Left lung (tissue), 10 donors: Measurements from ENCODE around the gene HOXC10. TPM values are rescaled to one million over a fixed set of nuclear protein-coding genes. Genes with fewer than 3 reads are reported as not detected.

Experiments
- ATAC-seq: fragments of 200-7000 bp; cut with Tn5 transposase; one replicate; pipeline ENCODE4 v1.9.1; 2020; ENCODE audit warnings: moderate library complexity
- DNase-seq, 4 donors: peaks; one replicate each; pipeline ENCODE4 v3.0.0-alpha.2; 2013 to 2020
- H3K27ac ChIP-seq, 2 donors: fragments of 200-600 bp; sonication (generic) in 1 of 2; one replicate each; pipeline versions ENCODE4 v1.5.0 to v1.8.0; 2020 to 2021
- H3K27me3 ChIP-seq, 2 donors: fragments of 200-600 bp; sonication (generic) in 1 of 2; one replicate each; pipeline versions ENCODE4 v1.5.0 to v1.8.0; 2020 to 2021
- H3K36me3 ChIP-seq, 2 donors: fragments of 200-600 bp; sonication (generic) in 1 of 2; one replicate each; pipeline versions ENCODE4 v1.5.0 to v1.8.0; 2020 to 2021
- H3K4me1 ChIP-seq, 2 donors: fragments of 200-600 bp; one replicate each; pipeline ENCODE4 v1.8.0; 2021
- H3K4me3 ChIP-seq, 2 donors: fragments of 200-600 bp; sonication (generic) in 1 of 2; one replicate each; pipeline versions ENCODE4 v1.5.0 to v1.8.0; 2020 to 2021; ENCODE audit warnings: mild to moderate bottlenecking in 1 of 2
- H3K9me3 ChIP-seq, 2 donors: fragments of 200-600 bp; sonication (generic) in 1 of 2; one replicate each; pipeline versions ENCODE4 v1.5.0 to v1.8.0; 2020 to 2021
- intact Hi-C, 2 donors: fragments of 100-400 bp; cut with DNase I; formaldehyde crosslinking; loops; one replicate each; pipeline versions ENCODE4 v1.11.2 to v1.14.2; 2022
- polyA plus RNA-seq, 6 donors: library from polyadenylated mRNA; unstranded; fragments of 120-200 nt; gene quantifications; one replicate each; pipeline ENCODE4 v1.2.1, GENCODE V29; 2013; ENCODE audit not compliant: insufficient read length in 6 of 6
- total RNA-seq, 2 donors: library from RNA; stranded (reverse); fragmentation: NEBNext Ultra II Directional; extraction: Animal tissue kit (Norgen Biotek cat#: 25700); gene quantifications; one replicate each; pipeline ENCODE4 v1.2.1, GENCODE V29; 2021
- TF ChIP-seq, protein P1 (sequence below), 2 donors: fragments of 200-600 bp; sonication (generic) in 1 of 2; IDR thresholded peaks; one replicate each; pipeline versions ENCODE4 v1.5.0 to v1.8.0; 2021; ENCODE audit warnings: antibody characterized with exemption in 2 of 2
- donor health status: DM: no; HTN: yes; CAD: no.
- donor health status: DM: no; HTN: no; CAD: no.

Gene HOXC10
- total and polyA plus RNA-seq, 8 donors = 0.15 to 0.52 (median 0.31) TPM; not detected in 3

DNA sequence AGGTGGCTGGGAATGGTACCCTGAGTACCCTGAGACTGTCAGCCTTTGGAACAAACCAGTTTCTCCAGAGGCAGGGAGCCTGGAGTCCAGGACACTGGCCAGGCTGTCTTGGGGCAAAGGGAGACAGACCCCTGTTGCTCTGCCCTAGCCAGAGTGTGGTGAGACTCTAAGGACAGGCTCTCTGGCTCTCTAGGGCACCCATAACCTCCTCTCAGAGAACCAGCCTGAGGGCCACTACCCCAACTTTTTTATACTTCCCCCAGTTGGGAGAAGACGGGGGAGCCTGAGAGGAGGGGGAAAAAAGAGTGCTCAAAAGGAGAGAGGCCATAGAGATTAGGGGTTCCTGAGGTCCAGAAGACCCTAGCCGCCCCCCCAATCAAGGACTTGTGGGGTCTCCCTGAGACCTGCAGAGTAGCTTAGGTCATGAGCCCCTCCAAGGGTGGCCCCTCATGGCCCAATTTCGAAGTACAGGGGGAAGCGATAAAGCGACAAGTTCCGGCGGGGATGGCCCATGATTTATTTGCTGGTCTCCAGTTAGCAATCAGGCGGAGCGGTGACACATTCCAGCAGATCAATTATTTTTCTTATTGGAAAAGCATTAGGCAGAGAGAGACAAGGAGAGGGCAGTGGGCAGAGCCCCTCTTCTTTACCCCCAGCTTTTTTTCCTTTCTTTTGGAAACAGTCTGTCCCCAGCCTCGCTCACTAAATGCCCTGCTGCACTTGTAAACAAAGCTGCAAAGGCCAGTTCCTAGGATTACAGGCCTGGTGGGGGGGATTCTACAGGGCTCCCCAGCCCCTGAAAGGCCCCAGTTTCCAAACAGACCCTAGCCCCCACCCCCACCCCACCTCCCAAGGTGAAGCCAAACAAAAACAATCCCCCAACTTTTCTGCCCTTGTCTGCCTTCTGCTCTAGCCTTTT lies 25.4 kb downstream of the HOXC10 start:
- no peak for ATAC-seq
- no peak overlapping the region for H3K27ac ChIP-seq
- intact Hi-C loops = loop anchor here in 1 of 2 donors (5.0 kb wide), 1 partner anchor 182 kb away; no protein-coding TSS in a partner anchor
- peaks cover 6 to 33% of the 10 kb centered on the region in 2 donors for H3K4me1 ChIP-seq
- H3K36me3 ChIP-seq = no peaks in the 10 kb centered on the region
- no peaks in the 10 kb centered on the region for H3K9me3 ChIP-seq
- no peak for DNase-seq
- TF ChIP-seq, protein P1, sequence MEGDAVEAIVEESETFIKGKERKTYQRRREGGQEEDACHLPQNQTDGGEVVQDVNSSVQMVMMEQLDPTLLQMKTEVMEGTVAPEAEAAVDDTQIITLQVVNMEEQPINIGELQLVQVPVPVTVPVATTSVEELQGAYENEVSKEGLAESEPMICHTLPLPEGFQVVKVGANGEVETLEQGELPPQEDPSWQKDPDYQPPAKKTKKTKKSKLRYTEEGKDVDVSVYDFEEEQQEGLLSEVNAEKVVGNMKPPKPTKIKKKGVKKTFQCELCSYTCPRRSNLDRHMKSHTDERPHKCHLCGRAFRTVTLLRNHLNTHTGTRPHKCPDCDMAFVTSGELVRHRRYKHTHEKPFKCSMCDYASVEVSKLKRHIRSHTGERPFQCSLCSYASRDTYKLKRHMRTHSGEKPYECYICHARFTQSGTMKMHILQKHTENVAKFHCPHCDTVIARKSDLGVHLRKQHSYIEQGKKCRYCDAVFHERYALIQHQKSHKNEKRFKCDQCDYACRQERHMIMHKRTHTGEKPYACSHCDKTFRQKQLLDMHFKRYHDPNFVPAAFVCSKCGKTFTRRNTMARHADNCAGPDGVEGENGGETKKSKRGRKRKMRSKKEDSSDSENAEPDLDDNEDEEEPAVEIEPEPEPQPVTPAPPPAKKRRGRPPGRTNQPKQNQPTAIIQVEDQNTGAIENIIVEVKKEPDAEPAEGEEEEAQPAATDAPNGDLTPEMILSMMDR (IDR thresholded peaks at IDR 0.05) = no peak
- H3K4me3 ChIP-seq = no peak overlapping the region
- H3K27me3 ChIP-seq = peaks cover 89 to 98% of the 10 kb centered on the region in 2 donors

DNA sequence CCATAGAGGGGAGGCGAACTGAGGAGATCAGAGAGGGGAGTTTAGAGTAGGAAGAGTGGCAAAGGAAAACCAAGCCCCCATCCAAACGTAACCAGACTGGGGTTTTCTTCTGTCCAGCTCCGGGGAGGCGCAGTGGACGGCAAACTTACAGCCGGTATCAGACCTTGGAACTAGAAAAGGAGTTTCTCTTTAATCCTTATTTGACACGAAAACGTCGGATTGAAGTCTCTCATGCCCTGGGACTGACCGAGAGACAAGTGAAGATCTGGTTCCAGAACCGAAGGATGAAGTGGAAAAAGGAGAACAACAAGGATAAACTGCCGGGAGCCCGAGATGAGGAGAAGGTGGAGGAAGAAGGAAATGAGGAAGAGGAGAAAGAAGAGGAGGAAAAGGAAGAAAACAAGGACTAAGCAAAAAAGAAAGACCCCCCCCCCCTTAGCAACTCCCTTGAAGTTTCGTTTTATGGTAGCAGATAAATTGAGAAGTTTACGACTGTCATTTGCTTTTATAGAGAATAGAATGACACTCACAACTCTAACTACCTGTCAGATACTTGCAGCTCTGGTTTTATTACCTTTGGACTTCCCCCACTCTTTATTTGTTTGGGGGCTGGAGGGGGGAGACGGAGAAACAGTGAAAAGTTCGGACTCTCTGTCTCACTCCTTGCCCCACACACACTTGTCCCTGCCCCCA lies 26.2 kb downstream of the HOXC10 start:
- Histone ChIP-seq H3K4me1 (peaks cover 4 to 27% of the 10 kb centered on the region in 2 donors), H3K36me3 (no peaks in the 10 kb centered on the region), H3K27ac (no peak overlapping the region), H3K4me3 (no peak overlapping the region), H3K27me3 (peaks cover 91 to 98% of the 10 kb centered on the region in 2 donors), H3K9me3 (no peaks in the 10 kb centered on the region)
- TF ChIP-seq, protein P1 (IDR thresholded peaks at IDR 0.05) = no peak
- ATAC-seq = no peak
- intact Hi-C loops = loop anchor here in 1 of 2 donors (5.0 kb wide), 1 partner anchor 181 kb away; no protein-coding TSS in a partner anchor
- DNase-seq = no peak

DNA sequence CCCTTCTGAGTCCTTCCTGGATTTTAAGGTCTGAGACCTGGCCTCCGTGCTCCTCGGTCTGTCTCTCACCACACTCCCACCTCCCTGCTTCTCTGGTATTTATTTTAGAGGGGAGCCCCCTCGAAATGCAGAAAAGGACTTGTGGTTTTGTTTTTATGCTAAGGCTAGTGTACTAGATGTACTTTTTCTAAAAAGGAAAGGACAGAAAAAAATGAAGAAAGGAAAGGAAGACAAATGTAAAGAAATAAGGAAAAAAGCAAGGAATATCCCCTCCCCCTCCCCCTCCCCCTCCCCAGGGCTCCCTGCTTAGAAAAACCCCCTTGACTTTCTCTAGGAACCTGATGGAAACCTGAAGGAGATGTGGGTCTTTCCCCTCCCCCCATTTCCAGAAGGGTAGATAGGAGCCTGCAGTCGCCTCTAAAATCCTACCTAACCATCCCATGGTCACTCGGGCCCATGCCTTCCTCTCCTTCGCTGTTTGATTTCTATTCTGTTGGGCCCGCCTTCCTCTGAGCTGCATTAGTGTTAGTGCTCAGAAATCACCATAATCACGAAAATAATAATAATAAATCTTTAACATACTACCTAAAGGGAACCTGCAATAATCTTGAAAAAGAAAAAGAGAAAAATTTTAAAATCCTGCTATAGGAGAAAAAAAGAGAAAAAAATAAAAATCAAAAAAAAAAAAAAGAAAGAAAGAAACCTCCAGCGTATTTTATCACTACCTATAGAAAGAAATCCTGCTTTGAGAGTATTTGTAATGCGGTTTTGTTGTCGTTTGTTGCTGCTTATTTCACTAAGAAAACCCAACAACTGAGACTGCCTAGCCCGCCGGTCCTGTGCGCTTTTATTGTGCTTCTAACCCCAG lies 27.0 kb downstream of the HOXC10 start:
- no peaks in the 10 kb centered on the region for H3K36me3 ChIP-seq
- H3K27me3 ChIP-seq = peaks cover 91 to 98% of the 10 kb centered on the region in 2 donors
- intact Hi-C loops = loop anchor here in 1 of 2 donors (5.0 kb wide), 1 partner anchor 180 kb away; no protein-coding TSS in a partner anchor
- no peaks in the 10 kb centered on the region for H3K9me3 ChIP-seq
- DNase-seq = no peak
- no peak overlapping the region for H3K4me3 ChIP-seq
- TF ChIP-seq, protein P1 (IDR thresholded peaks at IDR 0.05) = no peak
- peaks cover 0 to 19% of the 10 kb centered on the region in 2 donors for H3K4me1 ChIP-seq
- no peak overlapping the region for H3K27ac ChIP-seq
- no peak for ATAC-seq

DNA sequence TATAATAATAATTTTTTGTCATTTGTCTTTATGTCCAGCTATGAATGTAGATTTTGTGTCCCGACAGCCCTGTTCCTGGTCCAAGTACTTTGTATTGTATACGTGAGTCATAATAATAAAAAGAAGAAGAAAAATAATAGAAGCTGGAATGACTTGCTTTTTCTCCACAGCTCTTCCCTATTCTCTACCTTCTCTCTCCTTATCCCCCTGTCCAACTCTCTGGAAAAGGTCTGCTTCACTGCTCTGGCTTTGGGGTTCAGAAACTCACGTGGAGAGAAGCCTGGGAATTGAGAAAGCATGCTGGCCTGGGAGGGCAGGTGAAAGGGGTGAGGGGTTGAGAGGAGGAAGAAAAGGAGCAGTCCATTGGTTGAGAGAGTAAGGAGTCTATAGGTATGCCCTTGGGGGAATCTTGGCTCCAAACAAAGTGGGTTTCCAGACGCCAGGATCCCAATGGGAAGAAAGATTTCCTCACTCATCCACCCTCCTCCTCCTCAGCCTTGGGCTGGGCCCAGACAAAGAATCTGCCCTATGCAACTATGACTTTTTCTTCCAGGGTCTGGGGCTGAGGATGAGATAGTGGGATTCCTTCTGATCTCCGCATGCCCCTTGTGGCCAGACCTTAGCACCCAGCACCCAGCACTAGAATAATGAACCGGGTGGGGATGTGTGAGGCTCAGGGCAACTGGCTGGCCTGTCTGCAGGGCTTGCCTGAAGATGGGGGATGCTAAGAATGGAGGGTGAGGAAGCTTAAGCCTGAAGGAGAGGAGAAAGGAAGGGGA lies 27.9 kb downstream of the HOXC10 start:
- H3K27me3 ChIP-seq = peaks cover 89 to 98% of the 10 kb centered on the region in 2 donors
- TF ChIP-seq, protein P1 (IDR thresholded peaks at IDR 0.05) = no peak
- ATAC-seq (no peak), DNase-seq (no peak)
- H3K9me3 ChIP-seq = no peaks in the 10 kb centered on the region
- no peak overlapping the region for H3K4me3 ChIP-seq
- H3K27ac ChIP-seq = no peak overlapping the region
- intact Hi-C loops = loop anchor here in 1 of 2 donors (5.0 kb wide), 1 partner anchor 179 kb away; no protein-coding TSS in a partner anchor
- peaks cover 0 to 23% of the 10 kb centered on the region in 2 donors for H3K4me1 ChIP-seq
- no peaks in the 10 kb centered on the region for H3K36me3 ChIP-seq
